Jurkat, Clone E6-1 (cell line): Measurements from ENCODE around the gene PROS1.
"Not testable (repeated sequence)": the region's sequence is repeated elsewhere in the genome, so short reads cannot be mapped to it uniquely, and the experiment has no call there.

Source experiments
- DNase-seq: peaks from one replicate; pipeline ENCODE4 v3.0.0-alpha.2; 2011; ENCODE audit warnings: low read depth, low spot score
- H3K4me3 ChIP-seq: 2 replicates; pipeline ENCODE4 v1.5.1; 2011; ENCODE audit warnings: mild to moderate bottlenecking, low read length, control low read depth, moderate library complexity

PROS1 gene

GRCh38 chr3:93981649-93982048 lies 8.0 kb upstream of the PROS1 start:
- no peak overlapping the region for H3K4me3 ChIP-seq
- DNase-seq = no peak

- DNase-seq = peak; percentile 96
- H3K4me3 ChIP-seq = peak within 1 kb of the TSS; percentile 73
Measured at GRCh38 chr3:93979850-93980676, 6.4 kb upstream of the PROS1 start, which contains the start of gene ARL13B. ARL13B (plus strand) TSS chr3:93980155; CDS start chr3:93980424, 269 bp downstream.

GRCh38 chr3:93969997-93970396 lies 3.7 kb downstream of the PROS1 start:
- no peak overlapping the region for H3K4me3 ChIP-seq
- no peak for DNase-seq

- no peak for DNase-seq
- no peak overlapping the region for H3K4me3 ChIP-seq
Measured at GRCh38 chr3:93969443-93969842, 4.3 kb downstream of the PROS1 start.

- H3K4me3 ChIP-seq, DNase-seq: not testable (repeated sequence)
Measured at GRCh38 chr3:93965106-93965505, 8.6 kb downstream of the PROS1 start.

GRCh38 chr3:93962798-93963197 lies 10.9 kb downstream of the PROS1 start:
- H3K4me3 ChIP-seq = no peak overlapping the region
- no peak for DNase-seq

- no peak overlapping the region for H3K4me3 ChIP-seq
- no peak for DNase-seq
Measured at GRCh38 chr3:93961489-93961888, 12.2 kb downstream of the PROS1 start.

- no peak overlapping the region for H3K4me3 ChIP-seq
- no peak for DNase-seq
Measured at GRCh38 chr3:93961026-93961425, 12.7 kb downstream of the PROS1 start.

- not testable (repeated sequence) for DNase-seq, H3K4me3 ChIP-seq
Measured at GRCh38 chr3:93949958-93950357, 23.7 kb downstream of the PROS1 start.

GRCh38 chr3:93937485-93937884 lies 36.2 kb downstream of the PROS1 start:
- H3K4me3 ChIP-seq, DNase-seq: not testable (repeated sequence)

- H3K4me3 ChIP-seq = no peak overlapping the region
- DNase-seq = no peak
Measured at GRCh38 chr3:93936549-93936948, 37.1 kb downstream of the PROS1 start.

- no peak overlapping the region for H3K4me3 ChIP-seq
- DNase-seq = no peak
Measured at GRCh38 chr3:93934366-93935046, 39.2 kb downstream of the PROS1 start.

GRCh38 chr3:93931597-93932229 lies 42.0 kb downstream of the PROS1 start:
- no peak for DNase-seq
- H3K4me3 ChIP-seq = no peak overlapping the region

- DNase-seq = no peak
- H3K4me3 ChIP-seq = no peak overlapping the region
Measured at GRCh38 chr3:93930041-93930440, 43.7 kb downstream of the PROS1 start.

GRCh38 chr3:93926789-93927188 lies 46.9 kb downstream of the PROS1 start:
- DNase-seq = no peak
- H3K4me3 ChIP-seq = no peak overlapping the region

- DNase-seq = no peak
- no peak overlapping the region for H3K4me3 ChIP-seq
Measured at GRCh38 chr3:93924491-93924890, 49.2 kb downstream of the PROS1 start.

GRCh38 chr3:93923006-93923405 lies 50.7 kb downstream of the PROS1 start:
- no peak overlapping the region for H3K4me3 ChIP-seq
- no peak for DNase-seq

- H3K4me3 ChIP-seq, DNase-seq: not testable (repeated sequence)
Measured at GRCh38 chr3:93917546-93918029, 56.1 kb downstream of the PROS1 start.

GRCh38 chr3:93913623-93914022 lies 60.1 kb downstream of the PROS1 start:
- not testable (repeated sequence) for H3K4me3 ChIP-seq, DNase-seq

- no peak for DNase-seq
- no peak overlapping the region for H3K4me3 ChIP-seq
Measured at GRCh38 chr3:93911206-93911605, 62.5 kb downstream of the PROS1 start.
